ENCODE data around the gene ALOX5AP. TPM values are rescaled to one million over a fixed set of nuclear protein-coding genes. Genes with fewer than 3 reads are reported as not detected.

The ALOX5AP gene
- total and polyA plus RNA-seq, 10 of the 15 experiments (the other 5 are each of a cell fraction or from before 2014, with no cell fraction given) = 45.9 to 426 (median 109) TPM

GRCh38 chr13:30755678-30756077 lies 20.3 kb downstream of the ALOX5AP start:
- Histone ChIP-seq H3K79me2 (ENCODE audit: control insufficient read depth, insufficient read depth, low read length) (no peaks in the 10 kb centered on the region), H3K4me3 (no peak overlapping the region), H2AFZ (ENCODE audit: control insufficient read depth, low read depth, low read length) (no peak overlapping the region), H3K27me3 (replicated peaks in 1 of 2; ENCODE audit: control insufficient read depth in 2 of 2, insufficient read depth in 2 of 2, low read length in 1 of 2) (no peaks in the 10 kb centered on the region), H3K9ac (ENCODE audit: control insufficient read depth, insufficient read depth, low read length) (no peak overlapping the region), H3K27ac (ENCODE audit: control insufficient read depth, insufficient read depth) (no peak overlapping the region), H3K4me2 (ENCODE audit: control insufficient read depth, insufficient read depth) (no peak overlapping the region), H3K4me1 (ENCODE audit: control insufficient read depth, insufficient read depth, low read length) (no peaks in the 10 kb centered on the region), H3K9me3 (replicated peaks; ENCODE audit: control insufficient read depth, insufficient read depth, low read length) (no peaks in the 10 kb centered on the region; the same call in 2 of the 3 replicates), H4K20me1 (ENCODE audit: control insufficient read depth, insufficient read depth) (no peaks in the 10 kb centered on the region), H3K36me3 (ENCODE audit: control insufficient read depth in 2 of 2, insufficient read depth in 2 of 2, low read length in 1 of 2) (no peaks in the 10 kb centered on the region; a peak in 1 of 4 replicates)
- in situ Hi-C loops (cut with MboI) = no loop called here
- no peak for TF ChIP-seq TCF3 (IDR thresholded peaks at IDR 0.05; ENCODE audit: borderline replicate concordance, insufficient read depth, low read depth, low read length)
- TF ChIP-seq CUX1 (IDR thresholded peaks at IDR 0.05; ENCODE audit: insufficient replicate concordance, low read depth, low read length) = no peak
- no peak for TF ChIP-seq ZBTB11 (CRISPR knock-in tag; IDR thresholded peaks at IDR 0.05)
- TF ChIP-seq BRCA1 (IDR thresholded peaks at IDR 0.05; ENCODE audit: low read depth, low read length) = no peak
- TF ChIP-seq TARDBP (IDR thresholded peaks at IDR 0.05; ENCODE audit: borderline replicate concordance) = no peak
- no peak for TF ChIP-seq NR2F1 (conservative IDR thresholded peaks at IDR 0.05)
- no peak for TF ChIP-seq BMI1 (IDR thresholded peaks at IDR 0.05; ENCODE audit: borderline replicate concordance)
- no peak for TF ChIP-seq NFIC (IDR thresholded peaks at IDR 0.05; ENCODE audit: low read depth, low read length)
- TF ChIP-seq CBFB (IDR thresholded peaks at IDR 0.05; ENCODE audit: low read depth) = no peak
- BruUV-seq (replicated peaks) = no TSS peak
- no peak for FAIRE-seq
- intact Hi-C loops (cut with micrococcal nuclease; ENCODE audit: unreplicated experiment) = no loop called here
- WGBS (ENCODE audit: insufficient coverage, insufficient replicate concordance, low lambda C conversion rate, missing lambda C conversion rate) = 74% methylated on average over 12 of the region's 12 CpGs
- POLR2A ChIA-PET = no interaction called here
- CTCF ChIA-PET = interaction anchor here (0.8 kb wide), 1 partner anchor 52 kb away, joined by 3 read pairs; no protein-coding TSS in a partner anchor
- SMC1A ChIA-PET (ENCODE audit: uncharacterized antibody, unreplicated experiment) = interaction anchor here (0.9 to 1.8 kb wide), 4 partner anchors 9 to 34 kb away, joined by 3 to 4 read pairs (median 4); no protein-coding TSS in a partner anchor
- no peak for ATAC-seq
- RAD21 ChIA-PET (ENCODE audit: unreplicated experiment) = interaction anchor here (1.4 kb wide), 1 partner anchor 9 kb away, joined by 3 read pairs; no protein-coding TSS in a partner anchor
- no peak for DNase-seq (ENCODE audit: low read depth, low spot score)

Data from GM12878 (cell line).